GM12878 (cell line): ENCODE measurements around the gene MN1. TPM values are rescaled to one million over a fixed set of nuclear protein-coding genes. Genes with fewer than 3 reads are reported as not detected.

Source experiments
- ATAC-seq: fragments of 200-7000 bp; cut with Tn5 transposase; 3 replicates; pipeline ENCODE4 v1.9.1; 2020; ENCODE audit warnings: mild to moderate bottlenecking, moderate library complexity
- BruUV-seq: library from RNA; stranded (reverse); fragments of 400-500 nt; replicated peaks from 2 replicates; lab custom pipeline; 2021; lab: Mats Ljungman, UMichigan
- CTCF ChIA-PET: fragments of 300-600 bp; sonication (Branson Sonifier 250); formaldehyde crosslinking; extraction: SDS; loops from one replicate; lab custom pipeline; 2021; ENCODE audit warnings: inconsistent platforms; lab: Yijun Ruan, JAX
- POLR2A ChIA-PET: fragments of 350-600 bp; formaldehyde crosslinking; extraction: SDS; loops from one replicate; lab custom pipeline; 2021; ENCODE audit warnings: inconsistent platforms; lab: Charles Lee
- RAD21 ChIA-PET: fragments of 300-600 bp; sonication (Branson Sonifier 250); formaldehyde crosslinking; loops from one replicate; lab custom pipeline; 2023; ENCODE audit warnings: antibody characterized with exemption; ENCODE audit not compliant: unreplicated experiment; lab: Charles Lee
- SMC1A ChIA-PET: fragments of 300-600 bp; sonication (Branson Sonifier 250); formaldehyde crosslinking; loops from one replicate; lab custom pipeline; 2023; ENCODE audit not compliant: unreplicated experiment, uncharacterized antibody; lab: Charles Lee
- DNase-seq: peaks from one replicate; pipeline ENCODE4 v3.0.0-alpha.2; 2011; ENCODE audit warnings: low read depth, low spot score
- FAIRE-seq: peaks from 3 replicates; lab custom pipeline; 2011; peaks lifted over from hg19 to GRCh38; lab: Jason Lieb, UNC
- H2AFZ ChIP-seq: 2 replicates; pipeline ENCODE4 v1.6.0; 2011; ENCODE audit warnings: low read depth, low read length, control low read depth; ENCODE audit not compliant: control insufficient read depth
- H3K27ac ChIP-seq: 2 replicates; pipeline ENCODE4 v1.5.1; 2011; ENCODE audit warnings: control low read depth; ENCODE audit not compliant: control insufficient read depth, insufficient read depth
- H3K27me3 ChIP-seq, 2 experiments: replicated peaks in 1 of 2; 2 replicates each; pipeline versions ENCODE4 v1.6.0 to v1.6.1; 2011; ENCODE audit warnings: low read length in 1 of 2; ENCODE audit not compliant: control insufficient read depth in 2 of 2, insufficient read depth in 2 of 2
- H3K36me3 ChIP-seq, 2 experiments: 2 replicates each; pipeline ENCODE4 v1.5.1; 2011; ENCODE audit warnings: low read length in 1 of 2; ENCODE audit not compliant: control insufficient read depth in 2 of 2, insufficient read depth in 2 of 2
- H3K4me1 ChIP-seq: 2 replicates; pipeline ENCODE4 v1.6.1; 2011; ENCODE audit warnings: mild to moderate bottlenecking, low read length, moderate library complexity, mixed read lengths; ENCODE audit not compliant: control insufficient read depth, insufficient read depth
- H3K4me2 ChIP-seq: 2 replicates; pipeline ENCODE4 v1.6.0; 2011; ENCODE audit warnings: control low read depth; ENCODE audit not compliant: control insufficient read depth, insufficient read depth
- H3K4me3 ChIP-seq: fragments of 200-600 bp; sonication (generic); 2 replicates; pipeline ENCODE4 v1.5.1; 2016
- H3K79me2 ChIP-seq: 2 replicates; pipeline ENCODE4 v1.6.0; 2011; ENCODE audit warnings: low read length; ENCODE audit not compliant: control insufficient read depth, insufficient read depth
- H3K9ac ChIP-seq: 2 replicates; pipeline ENCODE4 v1.8.0; 2011; ENCODE audit warnings: low read length, control low read depth, mixed read lengths; ENCODE audit not compliant: control insufficient read depth, insufficient read depth
- H3K9me3 ChIP-seq: replicated peaks from 3 replicates; pipeline ENCODE4 v1.5.1; 2011; ENCODE audit warnings: mild to moderate bottlenecking, low read length; ENCODE audit not compliant: control insufficient read depth, insufficient read depth
- H4K20me1 ChIP-seq: 2 replicates; pipeline ENCODE4 v1.6.0; 2011; ENCODE audit not compliant: control insufficient read depth, insufficient read depth
- BRCA1 ChIP-seq: IDR thresholded peaks from 2 replicates; pipeline ENCODE4 v1.6.1; 2011; ENCODE audit warnings: low read depth, low read length, improper control_type of control experiment
- CUX1 ChIP-seq: IDR thresholded peaks from 2 replicates; pipeline ENCODE4 v1.6.1; 2012; ENCODE audit warnings: improper control_type of control experiment, low read depth, low read length; ENCODE audit not compliant: insufficient replicate concordance
- ESRRA ChIP-seq: IDR thresholded peaks from 2 replicates; pipeline ENCODE4 v1.6.1; 2012; ENCODE audit warnings: mild to moderate bottlenecking, low read length, improper control_type of control experiment
- IKZF1 ChIP-seq: fragments of 450-650 bp; conservative IDR thresholded peaks from 2 replicates; pipeline ENCODE4 v1.6.1; 2017; ENCODE audit warnings: antibody characterized with exemption, mild to moderate bottlenecking
- IRF5 ChIP-seq: fragments of 450-650 bp; IDR thresholded peaks from 2 replicates; pipeline ENCODE4 v1.6.1; 2017; ENCODE audit warnings: borderline replicate concordance
- MTA3 ChIP-seq: IDR thresholded peaks from 2 replicates; pipeline ENCODE4 v1.6.1; 2012; ENCODE audit warnings: low read length, inconsistent platforms, borderline replicate concordance
- NKRF ChIP-seq: fragments of 450-650 bp; conservative IDR thresholded peaks from 2 replicates; pipeline ENCODE4 v1.6.1; 2017; ENCODE audit warnings: mild to moderate bottlenecking, moderate library complexity
- POU2F2 ChIP-seq: IDR thresholded peaks from 3 replicates; pipeline ENCODE4 v1.6.1; 2011; ENCODE audit warnings: low read depth, mild to moderate bottlenecking, low read length, borderline replicate concordance
- RELA ChIP-seq: fragments of 450-650 bp; IDR thresholded peaks from 2 replicates; pipeline ENCODE4 v1.8.0; 2014; ENCODE audit warnings: borderline replicate concordance; ENCODE audit not compliant: partially characterized antibody
- SPI1 ChIP-seq: IDR thresholded peaks from 2 replicates; pipeline ENCODE4 v1.6.1; 2011; ENCODE audit warnings: low read depth, mild to moderate bottlenecking, low read length, moderate library complexity, borderline replicate concordance; ENCODE audit not compliant: insufficient read depth
- SUZ12 ChIP-seq: fragments of 200-600 bp; sonication (generic); IDR thresholded peaks from one replicate; pipeline ENCODE4 v1.6.1; 2018; ENCODE audit warnings: antibody characterized with exemption, mild to moderate bottlenecking; ENCODE audit not compliant: unreplicated experiment
- TARDBP ChIP-seq: IDR thresholded peaks from 2 replicates; pipeline ENCODE4 v1.6.1; 2016; ENCODE audit warnings: borderline replicate concordance
- WGBS: methylation state at CpG from one replicate; pipeline ENCODE4 v1.1.6; 2016; ENCODE audit warnings: low lambda C conversion rate; ENCODE audit not compliant: insufficient replicate concordance, insufficient coverage; ENCODE audit errors: missing lambda C conversion rate; 5-methylcytosine and 5-hydroxymethylcytosine counted together
- in situ Hi-C: fragments of 300-500 bp; cut with MboI; formaldehyde crosslinking; loops from 9 replicates; pipeline ENCODE4 v1.14.3; 2018; ENCODE audit warnings: mixed read lengths
- intact Hi-C: fragments of 100-400 bp; cut with micrococcal nuclease; formaldehyde crosslinking; loops from one replicate; pipeline ENCODE4 v1.14.2; 2022; ENCODE audit not compliant: unreplicated experiment
- polyA plus RNA-seq, 11 experiments: library from polyadenylated mRNA; depleted of rRNA in 4 of 11; unstranded in 6 of 11; stranded (reverse) in 5 of 11; fragments of >200 nt; fragmentation: Nextera tagmentation in 4 of 11; fragmentation: Illumina TruSeq in 1 of 11; extraction: Ambion mirVana in 4 of 11; extraction: Trizol in 1 of 11; gene quantifications; 1 replicate in 1 of 11; 2 replicates in 10 of 11; pipeline versions ENCODE4 v1.2.1 to v1.2.3, GENCODE V29; 2011 to 2016; ENCODE audit warnings: inconsistent platforms in 2 of 11, missing spikeins in 2 of 11, low read depth in 1 of 11
- total RNA-seq, 4 experiments: library from RNA; depleted of rRNA in 3 of 4; stranded (reverse); fragments of >200 nt in 3 of 4; fragmentation: Illumina TruSeq in 1 of 4; extraction: Trizol in 1 of 4; gene quantifications; 2 replicates each; pipeline versions ENCODE4 v1.2.1 to v1.2.3, GENCODE V29; 2013 to 2021

Gene MN1
- total and polyA plus RNA-seq, 10 of the 15 experiments (the other 5 are each of a cell fraction or from before 2014, with no cell fraction given) = under 0.01 to 0.24 (median 0.03) TPM; not detected in 3

- no peak for TF ChIP-seq NKRF
- TF ChIP-seq, all 136 proteins: peak for 0
Observed at GRCh38 chr22:27801202-27801615, 347 bp downstream of the MN1 start (continued).

- DNase-seq = no peak
- CTCF ChIA-PET = no interaction called here
- H3K9ac ChIP-seq = no peak overlapping the region
- H3K4me2 ChIP-seq = no peak overlapping the region
- ATAC-seq = no peak
- H3K27me3 ChIP-seq = peaks cover 0 to 6% of the 10 kb centered on the region in 2 experiments; a peak in 3 of 4 replicates
- no peak for FAIRE-seq
- H3K79me2 ChIP-seq = no peaks in the 10 kb centered on the region
- intact Hi-C loops (loop anchor here (5.0 kb wide), 2 partner anchors 393 to 1043 kb away; no protein-coding TSS in a partner anchor), in situ Hi-C loops (no loop called here)
- no TSS peak for BruUV-seq
- POLR2A ChIA-PET = no interaction called here
- H3K36me3 ChIP-seq = no peaks in the 10 kb centered on the region
- SMC1A ChIA-PET = no interaction called here
- H3K4me1 ChIP-seq = no peaks in the 10 kb centered on the region
- no peak overlapping the region for H3K27ac ChIP-seq
- TF ChIP-seq MTA3 = no peak
- TF ChIP-seq POU2F2 = no peak
- no peak for TF ChIP-seq RELA
- TF ChIP-seq TARDBP = no peak
- TF ChIP-seq SPI1 = no peak
- no peak for TF ChIP-seq ESRRA
- TF ChIP-seq IRF5 = no peak
- TF ChIP-seq IKZF1 = no peak
- no peak for TF ChIP-seq CUX1
- no peak for TF ChIP-seq SUZ12
- no peak for TF ChIP-seq BRCA1
- H2AFZ ChIP-seq = no peak overlapping the region
- RAD21 ChIA-PET = no interaction called here
- H3K4me3 ChIP-seq = no peak overlapping the region
- no peaks in the 10 kb centered on the region for H3K9me3 ChIP-seq
- no peaks in the 10 kb centered on the region for H4K20me1 ChIP-seq
- WGBS = 41% methylated on average over 62 of the region's 82 CpGs
Observed at GRCh38 chr22:27800250-27801201, 1.0 kb downstream of the MN1 start.
